ENCODE data around the gene FGFR4. TPM values are rescaled to one million over a fixed set of nuclear protein-coding genes. Genes with fewer than 3 reads are reported as not detected.

Gene FGFR4
- total RNA-seq, 3 donors from 2014 or later (not counting 1 experiment from before 2014, with no cell fraction given) = 0.72 to 1.5 (median 1.3) TPM

GRCh38 chr5:177142778-177143177, 56.1 kb downstream of the FGFR4 start:
- Histone ChIP-seq H3K4me3 (ENCODE audit: low read length) (no peak overlapping the region), H3K9me3 (ENCODE audit: control insufficient read depth, insufficient read depth, low read length) (no peaks in the 10 kb centered on the region), H3K4me1 (ENCODE audit: control insufficient read depth, insufficient read depth, low read length) (peaks cover 10% of the 10 kb centered on the region), H3K27me3 (ENCODE audit: control insufficient read depth, insufficient read depth, low read length) (no peaks in the 10 kb centered on the region), H3K27ac (ENCODE audit: low read length) (no peak overlapping the region), H3K36me3 (ENCODE audit: control insufficient read depth, insufficient read depth, low read length) (peaks cover 45% of the 10 kb centered on the region)
- Mint-ChIP-seq H3K9me3 (no peaks in the 10 kb centered on the region), H3K4me1 (peaks cover 24 to 35% of the 10 kb centered on the region in 2 donors), H3K27me3 (ENCODE audit: low read depth in 2 of 2) (no peaks in the 10 kb centered on the region), H3K4me3 (no peak overlapping the region), H3K27ac (peak overlapping the region; percentile 45 to 51), H3K36me3 (no peaks in the 10 kb centered on the region)
- ATAC-seq (no peak), DNase-seq (no peak)
- intact Hi-C loops (cut with micrococcal nuclease) = no loop called here
- WGBS (ENCODE audit: insufficient coverage) = 100% methylated on average over 1 of the region's 1 CpG
- TF ChIP-seq CTCF (IDR thresholded peaks at IDR 0.05) = no peak

- Mint-ChIP-seq H3K27me3 (ENCODE audit: low read depth in 2 of 2) (no peaks in the 10 kb centered on the region), H3K4me3 (no peak overlapping the region), H3K9me3 (no peaks in the 10 kb centered on the region), H3K27ac (peak overlapping the region in 1 of 2 donors; percentile 40), H3K36me3 (no peaks in the 10 kb centered on the region), H3K4me1 (peaks cover 9 to 10% of the 10 kb centered on the region in 2 donors)
- 94% methylated on average over 16 of the region's 17 CpGs for WGBS (ENCODE audit: insufficient coverage)
- no peak overlapping the region for H3K27ac ChIP-seq (ENCODE audit: low read length)
- no peaks in the 10 kb centered on the region for H3K9me3 ChIP-seq (ENCODE audit: control insufficient read depth, insufficient read depth, low read length)
- no peaks in the 10 kb centered on the region for H3K4me1 ChIP-seq (ENCODE audit: control insufficient read depth, insufficient read depth, low read length)
- H3K36me3 ChIP-seq (ENCODE audit: control insufficient read depth, insufficient read depth, low read length) = peaks cover 38% of the 10 kb centered on the region
- no peaks in the 10 kb centered on the region for H3K27me3 ChIP-seq (ENCODE audit: control insufficient read depth, insufficient read depth, low read length)
- intact Hi-C loops (cut with micrococcal nuclease) = no loop called here
- no peak for DNase-seq
- H3K4me3 ChIP-seq (ENCODE audit: low read length) = no peak overlapping the region
- no peak for TF ChIP-seq CTCF (IDR thresholded peaks at IDR 0.05)
- ATAC-seq = no peak
Measured at GRCh38 chr5:177146891-177147638, 60.4 kb downstream of the FGFR4 start.

Other genes with a start within 250 kb of the FGFR4 start
- gene HK3, start 187.6 kb upstream of the FGFR4 start, total RNA-seq = 10 to 100 TPM in 2 of 3 donors, 1 to 10 TPM in 1; 6.6 to 56.1 (median 26.2) TPM
- 10 to 100 TPM; 55.1 to 75.7 (median 57.3) TPM for gene UIMC1, start 80.1 kb upstream of the FGFR4 start, total RNA-seq
- 10 to 100 TPM; 20.2 to 27.9 (median 21.6) TPM for gene ZNF346, start 64.2 kb upstream of the FGFR4 start, total RNA-seq
- 100 to 1,000 TPM; 117 to 147 (median 143) TPM for gene NSD1, start 46.9 kb downstream of the FGFR4 start, total RNA-seq
- 10 to 100 TPM; 42.5 to 55.4 (median 49.5) TPM for gene RAB24, start 216.8 kb downstream of the FGFR4 start, total RNA-seq
- 10 to 100 TPM; 76.6 to 99.3 (median 91.6) TPM for gene PRELID1, start 216.9 kb downstream of the FGFR4 start, total RNA-seq
- 10 to 100 TPM; 10.9 to 15.0 (median 15.0) TPM for gene MXD3, start 225.0 kb downstream of the FGFR4 start, total RNA-seq

Data from natural killer cell (primary cell).